Measurements from ENCODE around the gene TMPRSS2.

DNA sequence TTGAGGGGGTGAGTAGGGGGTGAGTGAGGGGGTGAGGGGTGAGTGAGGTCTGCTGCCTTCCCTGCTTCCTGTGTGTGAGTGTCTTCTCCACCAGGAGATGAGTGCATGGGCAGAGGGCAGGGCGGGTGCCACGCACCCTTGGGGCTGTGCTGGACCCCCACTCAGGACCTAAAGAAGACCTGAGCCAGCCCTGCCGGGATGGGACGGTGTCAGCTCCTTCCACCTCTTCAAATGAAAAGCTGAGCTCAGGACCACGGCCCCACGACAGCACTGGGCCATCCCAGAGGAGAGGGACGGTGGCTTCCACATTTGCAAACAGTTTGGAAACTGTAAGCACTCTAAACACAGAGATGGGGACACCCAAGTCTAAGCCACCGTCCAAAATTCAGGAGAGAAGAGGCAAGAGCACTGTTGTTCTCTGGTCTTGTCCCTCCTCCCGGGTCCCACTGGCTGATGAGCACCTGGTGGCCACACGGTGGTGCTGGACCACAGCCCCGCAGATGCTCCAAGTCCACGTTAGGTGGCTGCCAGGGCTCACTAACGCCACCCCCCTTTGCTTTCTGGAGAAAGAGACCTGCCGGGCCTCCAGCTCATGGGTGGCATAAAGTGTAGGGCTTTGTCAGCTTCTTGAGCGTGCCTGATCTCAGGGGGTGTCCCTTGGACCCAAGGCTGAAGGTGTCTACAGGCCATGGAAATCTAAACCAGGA lies 32.1 kb downstream of the TMPRSS2 start:
- no peak for TF ChIP-seq CTCF (IDR thresholded peaks at IDR 0.05; ENCODE audit: extremely low read depth in 1 of 2, insufficient read depth in 1 of 2, low read depth in 1 of 2, low read length in 2 of 2)
- TF ChIP-seq POLR2AphosphoS5 (IDR thresholded peaks at IDR 0.05; ENCODE audit: insufficient read depth, low read depth, low read length) = no peak
- TF ChIP-seq FOS (IDR thresholded peaks at IDR 0.05; ENCODE audit: borderline replicate concordance, insufficient read depth, low read length) = no peak

Data from endothelial cell of umbilical vein (primary cell).